AG09309 (cell line): ENCODE measurements around the gene CENPP.
"Not testable (repeated sequence)": the region's sequence is repeated elsewhere in the genome, so short reads cannot be mapped to it uniquely, and the experiment has no call there.

Experiments
- DNase-seq: peaks from one replicate; pipeline ENCODE4 v3.0.0-alpha.2; 2010; ENCODE audit warnings: low read depth
- H3K4me3 ChIP-seq: 2 replicates; pipeline ENCODE4 v1.5.1; 2011; ENCODE audit warnings: mild to moderate bottlenecking, low read depth, low read length, moderate library complexity; ENCODE audit not compliant: control insufficient read depth
- CTCF ChIP-seq: IDR thresholded peaks from 2 replicates; pipeline ENCODE4 v1.5.1; 2011; ENCODE audit warnings: mild to moderate bottlenecking, low read depth, low read length, inconsistent platforms; ENCODE audit not compliant: insufficient read depth, control insufficient read depth; ENCODE audit errors: missing control alignments

The CENPP gene

GRCh38 chr9:92576175-92576574 is 250.4 kb downstream of the CENPP start:
- TF ChIP-seq CTCF = no peak
- DNase-seq = no peak
- no peak overlapping the region for H3K4me3 ChIP-seq

GRCh38 chr9:92589923-92590322 is 264.2 kb downstream of the CENPP start:
- no peak for TF ChIP-seq CTCF
- no peak overlapping the region for H3K4me3 ChIP-seq
- no peak for DNase-seq

GRCh38 chr9:92590377-92590776 is 264.6 kb downstream of the CENPP start:
- no peak for TF ChIP-seq CTCF
- no peak overlapping the region for H3K4me3 ChIP-seq

GRCh38 chr9:92592537-92592936 is 266.8 kb downstream of the CENPP start:
- no peak for DNase-seq
- TF ChIP-seq CTCF = no peak
- no peak overlapping the region for H3K4me3 ChIP-seq

More at GRCh38 chr9:92590377-92590776, 264.6 kb downstream of the CENPP start:
- DNase-seq = no peak

GRCh38 chr9:92592946-92593861 is 267.5 kb downstream of the CENPP start:
- no peak for DNase-seq
- TF ChIP-seq CTCF = no peak
- H3K4me3 ChIP-seq = no peak overlapping the region

- H3K4me3 ChIP-seq, DNase-seq: not testable (repeated sequence)
Observed at GRCh38 chr9:92595075-92595474, 269.3 kb downstream of the CENPP start.

- no peak overlapping the region for H3K4me3 ChIP-seq
- DNase-seq = no peak
- TF ChIP-seq CTCF = no peak
Observed at GRCh38 chr9:92595930-92596329, 270.2 kb downstream of the CENPP start.
